Hematopoietic multipotent progenitor cell (in vitro differentiated cells): Measurements from ENCODE around the gene PEX1. TPM values are rescaled to one million over a fixed set of nuclear protein-coding genes. Genes with fewer than 3 reads are reported as not detected.
"Not testable (repeated sequence)": the region's sequence is repeated elsewhere in the genome, so short reads cannot be mapped to it uniquely, and the experiment has no call there.

Source experiments
- DNase-seq, 3 donors: peaks; one replicate each; pipeline ENCODE4 v3.0.0-alpha.2; 2011 to 2015; ENCODE audit warnings: low read depth in 2 of 3, low spot score in 2 of 3
- total RNA-seq: library from RNA; depleted of rRNA; stranded (reverse); fragments of >200 nt; gene quantifications from one replicate; pipeline ENCODE4 v1.2.3, GENCODE V29; 2012

Gene PEX1
- total RNA-seq, 1 donor, result 11.3 TPM

DNA sequence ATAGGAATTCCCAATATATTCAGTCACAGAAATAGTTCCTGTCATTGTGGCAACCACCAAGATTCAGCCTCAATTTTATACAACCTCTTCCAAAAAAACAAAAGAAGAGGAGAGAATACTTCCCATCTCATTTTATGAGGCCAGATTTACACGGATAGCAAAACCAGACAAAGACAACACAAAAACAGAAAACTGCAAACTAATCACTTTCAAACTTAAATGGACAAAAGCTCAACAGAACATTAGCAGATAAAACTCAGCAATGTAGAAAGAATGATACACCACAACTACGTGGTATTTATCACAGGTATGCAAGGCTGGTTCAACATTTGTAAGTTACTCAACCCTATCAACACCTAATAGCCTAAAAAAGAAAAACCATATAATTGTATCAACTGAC is 22.0 kb downstream of the PEX1 start:
- no peak for DNase-seq

DNA sequence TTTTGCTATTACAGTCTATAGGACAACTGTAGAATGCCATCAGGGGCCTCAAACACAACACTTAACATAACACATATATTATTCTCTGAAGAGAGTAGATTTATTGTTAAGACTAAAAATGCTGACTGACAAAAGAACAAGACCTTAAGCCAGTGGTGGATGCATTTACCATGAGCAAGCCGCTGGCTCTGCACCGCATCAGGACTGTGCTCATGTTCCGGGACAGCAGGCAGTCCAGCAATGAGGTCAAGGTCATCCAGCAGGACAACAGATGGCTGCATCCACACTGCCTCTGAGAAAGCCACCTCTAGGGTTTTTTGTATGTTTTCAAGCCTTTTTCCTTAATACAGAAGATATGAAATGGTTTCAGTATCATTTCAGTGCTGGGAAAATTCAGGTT is 23.8 kb downstream of the PEX1 start:
- no peak for DNase-seq

GRCh38 chr7:92503767-92504166 is 24.6 kb downstream of the PEX1 start:
- no peak for DNase-seq

DNA sequence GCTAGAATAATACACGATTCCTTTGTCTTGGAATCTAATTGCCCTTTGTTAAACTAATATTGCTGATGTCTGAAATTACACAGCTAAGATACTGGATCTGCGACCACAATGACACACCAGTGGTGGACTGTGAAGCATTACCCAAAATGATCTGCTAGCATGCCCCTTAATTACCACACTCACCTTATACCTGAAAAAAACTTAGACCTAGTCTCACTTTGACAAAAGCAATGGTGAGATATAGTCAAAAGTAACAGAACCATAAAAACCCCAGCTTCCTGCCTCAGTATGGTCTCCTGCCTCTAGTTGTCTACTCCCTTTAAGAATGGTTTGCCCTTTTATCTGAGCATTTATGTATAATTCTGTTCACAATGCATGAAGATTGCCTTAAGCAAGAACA is 29.8 kb downstream of the PEX1 start:
- no peak for DNase-seq

DNA sequence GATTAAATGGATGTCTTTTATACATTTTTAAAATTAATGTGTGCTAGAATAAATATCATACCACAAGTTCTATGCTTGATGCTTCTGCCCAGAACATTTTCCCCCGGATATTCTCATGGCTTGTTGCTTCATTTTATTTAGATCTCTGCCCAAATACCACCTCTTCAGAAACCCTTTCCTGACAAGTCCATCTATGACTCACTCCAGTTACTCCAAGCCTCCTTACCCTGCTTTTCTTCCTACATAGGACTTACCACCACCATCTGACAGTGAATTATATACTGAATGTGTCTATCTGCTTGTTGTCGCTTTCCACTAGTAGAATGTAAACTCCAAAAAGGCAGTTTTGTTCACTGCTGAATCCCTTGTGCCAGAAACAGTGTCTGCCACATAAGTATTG is 31.4 kb downstream of the PEX1 start:
- no peak for DNase-seq

GRCh38 chr7:92489634-92490033 is 38.7 kb downstream of the PEX1 start:
- DNase-seq, result no peak

GRCh38 chr7:92487804-92488203 is 40.5 kb downstream of the PEX1 start:
- no peak for DNase-seq

GRCh38 chr7:92485974-92486373 is 42.3 kb downstream of the PEX1 start:
- no peak for DNase-seq

DNA sequence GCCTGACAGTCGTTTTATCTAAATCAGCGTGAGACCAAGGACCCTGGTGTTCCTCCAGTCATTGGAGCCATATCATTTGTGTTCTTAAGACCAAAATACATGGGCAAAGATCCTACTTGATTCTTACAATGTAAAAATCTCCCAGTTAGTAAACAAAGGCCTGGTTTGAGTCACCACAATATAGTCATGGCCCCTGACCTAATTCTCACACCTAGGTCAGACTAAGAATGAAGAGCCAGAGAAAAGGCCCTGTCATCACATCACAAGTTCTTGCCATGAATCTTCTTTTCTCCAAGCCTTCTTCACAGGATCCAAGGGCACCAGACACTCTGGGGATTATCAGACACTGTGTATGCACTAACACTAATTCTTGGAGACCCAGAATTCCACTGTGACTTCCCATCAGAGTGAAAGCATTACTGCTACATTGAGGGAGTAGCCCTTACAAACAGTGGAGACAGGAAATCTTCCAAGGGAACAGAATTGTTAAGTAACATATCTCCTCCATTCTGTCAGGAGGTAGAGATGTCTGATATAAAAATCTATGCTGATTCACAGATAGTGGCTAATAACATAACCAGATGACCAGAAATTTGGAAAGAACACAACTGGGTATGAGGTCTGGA is 42.9 kb downstream of the PEX1 start:
- no peak for DNase-seq

DNA sequence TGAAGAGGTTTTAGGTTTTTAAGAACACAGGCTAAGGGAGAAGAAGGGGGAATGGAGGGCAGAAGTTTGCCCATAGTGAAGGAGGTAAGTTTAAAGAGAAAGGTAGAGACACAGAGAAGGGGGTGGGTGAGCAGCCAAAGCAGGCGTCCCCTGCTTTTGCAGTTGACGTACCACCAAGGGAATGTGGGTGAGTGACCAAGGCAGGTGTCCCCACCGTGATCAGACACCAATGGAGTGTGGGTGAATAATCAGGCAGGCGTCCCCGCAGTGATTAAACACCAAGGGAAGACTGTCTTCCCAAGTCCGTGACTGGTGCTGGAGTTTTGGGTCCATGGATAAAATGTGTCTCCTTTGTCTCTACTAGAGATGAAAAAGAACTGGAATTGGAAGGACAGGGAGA is 44.1 kb downstream of the PEX1 start:
- not testable (repeated sequence) for DNase-seq

DNA sequence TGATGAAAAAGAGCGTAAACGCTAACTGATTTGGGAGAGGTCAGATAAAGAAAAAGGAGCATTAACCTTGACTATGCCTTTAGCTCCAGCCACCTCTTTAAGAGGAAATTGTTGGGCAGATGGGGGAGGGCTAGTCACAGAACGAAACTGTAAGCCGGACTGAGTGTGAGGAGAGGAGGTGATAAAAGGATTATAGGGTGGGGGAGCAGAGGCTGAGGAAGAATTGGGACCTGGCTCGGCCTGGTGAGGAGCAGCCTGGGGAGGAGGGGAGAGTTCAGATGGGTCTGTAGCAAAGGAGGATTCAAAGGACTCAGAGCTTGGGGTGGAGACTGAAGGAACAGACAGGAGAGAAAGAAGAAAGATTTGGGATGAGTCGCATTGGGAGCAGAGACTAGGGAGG is 44.7 kb downstream of the PEX1 start:
- DNase-seq, result not testable (repeated sequence)

GRCh38 chr7:92479146-92479545 is 49.2 kb downstream of the PEX1 start:
- not testable (repeated sequence) for DNase-seq

DNA sequence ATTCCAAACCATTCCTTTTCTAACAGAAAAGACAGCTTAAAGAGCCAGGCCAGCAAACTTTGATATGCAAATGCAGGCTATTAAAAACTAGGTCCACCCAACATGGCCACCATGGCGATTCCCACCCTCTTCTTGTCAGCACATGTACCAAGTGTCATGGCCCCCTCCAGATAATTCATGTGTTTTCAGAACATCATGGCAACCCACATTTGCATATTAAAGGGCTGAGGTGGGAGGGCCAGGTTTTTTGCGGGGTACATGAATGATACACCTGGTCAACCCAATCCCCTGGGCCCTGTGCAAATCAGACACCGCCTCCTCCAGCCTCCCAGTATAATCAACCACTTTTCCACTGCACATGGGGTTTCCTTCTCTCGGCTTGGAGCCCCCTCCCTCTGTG is 49.6 kb downstream of the PEX1 start:
- DNase-seq, result no peak

DNA sequence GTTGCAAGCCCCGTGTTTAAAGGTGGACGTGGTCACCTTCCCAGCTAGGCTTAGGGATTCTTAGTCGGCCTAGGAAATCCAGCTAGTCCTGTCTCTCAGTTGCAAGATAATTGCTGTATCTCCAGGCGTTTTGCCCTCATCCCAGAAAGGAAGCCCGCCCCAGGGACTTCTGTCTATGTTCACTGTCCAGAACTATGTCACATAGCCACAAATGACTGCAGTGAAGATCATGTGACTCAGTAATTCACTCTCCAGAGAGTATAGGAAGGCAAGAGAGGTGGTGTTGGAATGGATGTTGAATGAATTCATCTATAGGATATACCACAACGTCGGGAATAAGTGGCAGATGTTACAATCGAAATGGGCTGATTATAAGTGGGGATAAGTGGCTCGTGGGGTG is 50.2 kb downstream of the PEX1 start:
- DNase-seq, result no peak

DNA sequence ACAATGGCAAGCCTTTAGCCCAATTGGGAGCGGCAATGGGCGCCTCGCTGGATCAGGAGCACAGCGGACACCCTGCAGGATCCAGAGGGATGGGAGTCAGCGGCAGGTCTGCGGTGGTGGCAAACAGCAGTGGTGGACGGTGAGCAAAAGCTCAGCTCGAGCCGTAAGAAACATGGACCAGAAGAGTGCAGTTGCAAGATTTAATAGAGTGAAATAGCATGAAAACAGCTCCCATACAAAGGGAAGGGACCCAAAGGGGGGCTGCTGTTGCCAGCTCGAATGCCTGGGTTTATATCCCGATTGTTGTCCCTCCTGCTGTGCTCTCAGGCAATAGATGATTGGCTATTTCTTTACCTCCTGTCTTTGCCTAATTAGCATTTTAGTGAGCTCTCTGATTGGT is 50.6 kb downstream of the PEX1 start, which contains the start of gene ERVW-1:
TSS of gene ERVW-1 (minus strand) at position 266 of the 400 bp plus-strand sequence. CDS start 7,565 bp downstream, outside the sequence.
- DNase-seq, result not testable (repeated sequence)

DNA sequence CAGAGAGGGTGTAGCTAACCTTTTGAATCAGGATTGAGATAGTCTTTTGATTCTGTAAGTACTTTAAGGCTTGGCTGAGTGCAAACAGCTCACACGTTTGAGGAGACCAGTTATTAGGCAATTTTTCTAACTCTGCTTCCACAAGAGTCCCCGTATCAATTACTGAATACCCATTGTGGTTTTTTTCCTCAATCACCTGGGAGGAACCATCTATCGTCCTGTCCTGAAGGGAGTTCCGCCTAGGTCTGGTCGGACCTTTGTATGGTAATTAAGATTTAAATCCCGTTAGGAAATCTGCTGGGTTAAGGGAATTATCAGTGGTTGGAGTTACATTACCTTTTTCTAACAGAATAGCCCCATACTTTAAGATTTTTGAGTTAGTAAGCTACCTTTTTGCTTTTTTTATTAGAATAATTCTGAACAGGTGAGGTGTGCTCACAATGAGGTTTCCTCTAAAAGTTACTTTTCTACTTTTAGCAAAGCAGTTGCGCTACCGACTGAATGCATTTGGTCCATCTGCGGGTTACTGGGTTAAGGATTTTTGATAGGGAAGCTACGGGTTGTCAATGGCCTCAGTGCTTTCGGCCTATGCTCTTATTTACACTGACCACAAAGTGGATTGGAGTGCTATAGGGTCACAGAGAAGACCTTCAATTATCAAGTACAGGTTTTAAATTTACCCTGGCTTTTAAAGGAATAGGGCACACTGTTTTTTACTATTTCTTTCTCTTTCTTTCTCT is 52.3 kb downstream of the PEX1 start:
- DNase-seq, result not testable (repeated sequence)

DNA sequence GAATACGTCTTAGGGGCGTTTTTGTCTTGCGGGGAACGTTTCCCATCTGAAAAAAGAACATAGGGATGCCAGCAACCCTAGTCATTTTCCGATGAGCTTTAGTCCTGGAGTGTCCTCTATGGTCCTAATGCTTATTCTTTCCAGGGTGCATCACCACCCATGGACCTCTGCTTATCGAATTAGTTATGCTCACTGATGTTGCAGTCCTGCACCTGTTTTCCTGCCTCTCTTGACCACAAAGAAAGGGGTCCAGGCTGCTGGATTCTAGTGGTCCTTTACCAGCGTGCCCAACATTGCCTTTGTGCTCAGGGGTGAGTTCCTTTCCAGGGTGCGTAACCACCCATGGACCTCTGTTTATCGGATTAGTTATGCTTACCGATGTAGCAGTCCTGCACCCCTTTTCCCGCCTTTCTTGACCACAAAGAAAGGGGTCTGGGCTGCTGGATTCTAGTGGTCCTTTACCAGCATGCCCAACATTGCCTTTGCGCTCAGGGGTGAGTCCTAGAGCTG is 53.0 kb downstream of the PEX1 start:
- not testable (repeated sequence) for DNase-seq

GRCh38 chr7:92473989-92474388 is 54.3 kb downstream of the PEX1 start:
- DNase-seq, result not testable (repeated sequence)

DNA sequence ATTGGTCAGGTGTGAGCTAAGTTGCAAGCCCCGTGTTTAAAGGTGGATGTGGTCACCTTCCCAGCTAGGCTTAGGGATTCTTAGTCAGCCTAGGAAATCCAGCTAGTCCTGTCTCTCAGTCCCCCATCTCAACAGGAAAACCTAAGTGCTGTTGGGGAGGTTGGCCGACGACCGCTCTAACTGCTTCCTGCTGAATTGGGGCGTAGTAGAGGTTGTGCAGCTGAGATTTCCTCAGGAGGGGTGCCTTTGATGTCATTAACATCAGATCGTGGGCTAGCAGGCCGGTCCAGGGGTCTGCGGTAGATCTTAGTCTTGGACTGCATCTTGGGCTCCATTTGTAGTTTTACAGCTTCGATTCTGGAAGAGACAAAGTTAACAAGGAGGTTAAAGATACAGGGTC is 59.7 kb downstream of the PEX1 start:
- DNase-seq, result not testable (repeated sequence)

DNA sequence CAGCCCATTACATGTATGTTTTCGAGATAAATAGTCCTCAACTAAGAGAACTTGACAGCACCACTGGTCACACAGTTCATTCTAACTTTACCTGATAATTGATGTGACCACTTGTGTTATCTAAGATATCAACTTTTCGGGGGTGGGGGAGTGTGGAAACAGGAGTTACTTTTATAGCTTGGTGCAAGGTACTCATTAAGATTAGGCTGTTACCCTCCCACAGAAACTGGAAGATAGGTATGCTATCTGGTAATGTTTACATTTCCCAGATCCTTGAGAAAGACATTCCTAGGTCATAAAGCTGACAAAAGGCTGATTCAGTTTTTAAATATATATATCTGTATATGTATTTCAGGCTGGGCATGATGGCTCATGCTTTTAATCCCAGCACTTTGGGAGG is 61.6 kb downstream of the PEX1 start:
- DNase-seq, result no peak

DNA sequence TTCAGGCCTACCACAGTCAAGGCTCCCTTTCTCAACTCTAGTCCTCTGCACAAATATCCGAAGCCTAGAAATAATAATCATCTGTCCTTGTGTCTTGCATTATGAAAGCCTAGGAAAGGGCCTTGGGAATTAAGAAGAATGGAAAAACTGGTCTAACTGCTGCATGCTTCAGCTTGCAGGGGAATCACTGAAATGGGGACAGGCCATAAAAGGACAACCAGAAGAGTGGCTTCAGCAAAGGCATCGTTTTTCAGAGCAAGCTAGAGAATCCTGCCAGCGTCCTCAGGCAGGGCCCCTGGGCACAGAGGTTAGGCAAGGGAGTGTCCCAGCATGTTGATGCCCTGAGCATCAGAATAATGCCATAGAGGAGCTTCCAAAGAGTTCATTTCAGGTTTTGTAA is 63.8 kb downstream of the PEX1 start:
- no peak for DNase-seq

- DNase-seq, result no peak
Measured at GRCh38 chr7:92462560-92462959, 65.8 kb downstream of the PEX1 start.
